ENCODE data around the gene FMNL1.

Gene FMNL1

GRCh38 chr17:45260204-45260783, 38.6 kb downstream of the FMNL1 start:
- no peak for DNase-seq

- no peak for DNase-seq
Observed at GRCh38 chr17:45261577-45262515, 40.2 kb downstream of the FMNL1 start, which contains the start of gene SPATA32. Gene SPATA32 (minus strand): TSS chr17:45262094. CDS start chr17:45262016, 78 bp downstream.

GRCh38 chr17:45262516-45263476, 41.1 kb downstream of the FMNL1 start:
- peak in 1 of 2 experiments; percentile 14 for DNase-seq

GRCh38 chr17:45263477-45263860, 41.8 kb downstream of the FMNL1 start:
- no peak for DNase-seq

- no peak for DNase-seq
Observed at GRCh38 chr17:45264430-45264829, 42.7 kb downstream of the FMNL1 start.

- no peak for DNase-seq
Observed at GRCh38 chr17:45264988-45265387, 43.3 kb downstream of the FMNL1 start.

GRCh38 chr17:45265821-45266220, 44.1 kb downstream of the FMNL1 start:
- no peak for DNase-seq

- no peak for DNase-seq
Observed at GRCh38 chr17:45266372-45266926, 44.8 kb downstream of the FMNL1 start.

- DNase-seq, result no peak
Observed at GRCh38 chr17:45267436-45268055, 45.9 kb downstream of the FMNL1 start.

GRCh38 chr17:45269912-45270311, 48.2 kb downstream of the FMNL1 start:
- DNase-seq, result no peak

GRCh38 chr17:45270828-45271418, 49.2 kb downstream of the FMNL1 start:
- DNase-seq, result peak in 1 of 2 experiments; percentile 45

- DNase-seq, result no peak
Observed at GRCh38 chr17:45271603-45272002, 49.9 kb downstream of the FMNL1 start.

GRCh38 chr17:45273551-45273957, 51.9 kb downstream of the FMNL1 start:
- DNase-seq, result no peak

GRCh38 chr17:45274033-45274432, 52.3 kb downstream of the FMNL1 start:
- DNase-seq, result no peak

GRCh38 chr17:45276031-45276430, 54.3 kb downstream of the FMNL1 start:
- DNase-seq, result peak; percentile 60 to 92

- peak; percentile 89 to 98 for DNase-seq
Observed at GRCh38 chr17:45277216-45277849, 55.6 kb downstream of the FMNL1 start.

- DNase-seq, result peak in 1 of 2 experiments; percentile 39
Observed at GRCh38 chr17:45277992-45278391, 56.3 kb downstream of the FMNL1 start.

GRCh38 chr17:45279898-45280297, 58.2 kb downstream of the FMNL1 start:
- peak; percentile 74 to 92 for DNase-seq

GRCh38 chr17:45282683-45283644, 61.3 kb downstream of the FMNL1 start:
- peak; percentile 78 to 93 for DNase-seq

GRCh38 chr17:45283711-45284110, 62.0 kb downstream of the FMNL1 start:
- no peak for DNase-seq

Data from NCI-H524 (cell line).